ENCODE measurements around the gene LDLRAD4. TPM values are rescaled to one million over a fixed set of nuclear protein-coding genes. Genes with fewer than 3 reads are reported as not detected.

Gene LDLRAD4
- total and polyA plus RNA-seq, 2 experiments from 2014 or later: 0.73 to 1.9 TPM

DNA sequence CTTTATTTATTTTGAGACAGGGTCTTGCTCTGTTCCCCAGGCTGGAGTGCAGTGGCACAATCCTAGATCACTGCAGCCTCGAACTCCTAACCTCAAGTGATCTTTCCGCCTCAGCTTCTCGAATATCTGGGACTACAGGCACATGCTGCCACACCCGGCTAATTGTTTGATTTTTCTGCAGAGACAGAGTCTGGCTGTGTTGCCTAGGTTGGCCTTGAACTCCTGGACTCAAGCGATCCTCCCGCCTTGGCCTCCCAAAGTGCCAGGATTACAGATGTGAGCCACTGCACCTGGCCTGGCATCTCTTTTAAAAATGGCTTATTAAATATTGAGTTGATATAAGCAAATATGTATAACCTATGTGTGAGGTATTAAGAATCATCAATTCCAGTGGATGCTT lies 298.3 kb downstream of the LDLRAD4 start (continued):
- TF ChIP-seq, protein P1, sequence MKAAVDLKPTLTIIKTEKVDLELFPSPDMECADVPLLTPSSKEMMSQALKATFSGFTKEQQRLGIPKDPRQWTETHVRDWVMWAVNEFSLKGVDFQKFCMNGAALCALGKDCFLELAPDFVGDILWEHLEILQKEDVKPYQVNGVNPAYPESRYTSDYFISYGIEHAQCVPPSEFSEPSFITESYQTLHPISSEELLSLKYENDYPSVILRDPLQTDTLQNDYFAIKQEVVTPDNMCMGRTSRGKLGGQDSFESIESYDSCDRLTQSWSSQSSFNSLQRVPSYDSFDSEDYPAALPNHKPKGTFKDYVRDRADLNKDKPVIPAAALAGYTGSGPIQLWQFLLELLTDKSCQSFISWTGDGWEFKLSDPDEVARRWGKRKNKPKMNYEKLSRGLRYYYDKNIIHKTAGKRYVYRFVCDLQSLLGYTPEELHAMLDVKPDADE (IDR thresholded peaks at IDR 0.05): no peak
- TF ChIP-seq NANOG (IDR thresholded peaks at IDR 0.05; ENCODE audit: borderline replicate concordance): no peak

DNA sequence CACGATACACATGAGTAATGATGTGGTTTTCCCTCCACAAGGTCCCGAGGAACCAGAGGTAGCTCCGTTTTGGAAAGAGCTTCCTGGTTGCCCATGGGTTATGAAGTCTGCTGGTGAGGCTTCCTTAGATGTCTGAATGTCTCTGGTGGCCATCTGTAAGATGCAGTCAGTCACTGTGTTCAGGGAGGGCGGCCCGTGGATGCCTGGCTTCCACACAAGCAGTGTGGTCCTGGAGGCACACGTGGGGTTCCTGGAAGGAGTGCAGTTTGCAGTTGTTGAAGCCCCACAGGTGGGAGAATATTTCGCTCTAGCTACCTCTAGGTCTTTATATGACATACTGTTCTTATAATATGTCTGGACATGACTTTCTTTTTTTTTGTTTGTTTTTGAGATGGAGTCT lies 298.8 kb downstream of the LDLRAD4 start:
- no peak overlapping the region for H2AFZ ChIP-seq
- no peaks in the 10 kb centered on the region for H3K79me2 ChIP-seq (replicated peaks; ENCODE audit: insufficient read depth)
- H4K20me1 ChIP-seq (replicated peaks; ENCODE audit: insufficient read depth): no peaks in the 10 kb centered on the region
- H3K4me1 Mint-ChIP-seq: peaks cover 7% of the 10 kb centered on the region; the same call in 1 of the 3 replicates
- H3K4me2 ChIP-seq: no peak overlapping the region
- no peak overlapping the region for H3K4me3 ChIP-seq
- DNase-seq (ENCODE audit: low spot score) (no peak), ATAC-seq (no peak)
- no peaks in the 10 kb centered on the region for H3K4me1 ChIP-seq (ENCODE audit: insufficient read depth)
- H3K27ac Mint-ChIP-seq: no peak overlapping the region
- H3K36me3 Mint-ChIP-seq (ENCODE audit: low read depth): no peaks in the 10 kb centered on the region
- H3K27me3 Mint-ChIP-seq (ENCODE audit: insufficient read depth, low read depth, poor library complexity): no peaks in the 10 kb centered on the region
- no peaks in the 10 kb centered on the region for H3K36me3 ChIP-seq (ENCODE audit: insufficient read depth)
- H3K27ac ChIP-seq (ENCODE audit: low read depth): no peak overlapping the region
- H3F3A ChIP-seq (replicated peaks; ENCODE audit: low read depth): no peaks in the 10 kb centered on the region
- no peaks in the 10 kb centered on the region for H3K9me2 ChIP-seq (ENCODE audit: insufficient read depth)
- H3K27me3 ChIP-seq (ENCODE audit: insufficient read depth): no peaks in the 10 kb centered on the region
- H3K4me3 Mint-ChIP-seq: no peak overlapping the region
- H3K9me3 Mint-ChIP-seq: peaks cover 3% of the 10 kb centered on the region; the same call in 1 of the 3 replicates
- TF ChIP-seq, protein P2, sequence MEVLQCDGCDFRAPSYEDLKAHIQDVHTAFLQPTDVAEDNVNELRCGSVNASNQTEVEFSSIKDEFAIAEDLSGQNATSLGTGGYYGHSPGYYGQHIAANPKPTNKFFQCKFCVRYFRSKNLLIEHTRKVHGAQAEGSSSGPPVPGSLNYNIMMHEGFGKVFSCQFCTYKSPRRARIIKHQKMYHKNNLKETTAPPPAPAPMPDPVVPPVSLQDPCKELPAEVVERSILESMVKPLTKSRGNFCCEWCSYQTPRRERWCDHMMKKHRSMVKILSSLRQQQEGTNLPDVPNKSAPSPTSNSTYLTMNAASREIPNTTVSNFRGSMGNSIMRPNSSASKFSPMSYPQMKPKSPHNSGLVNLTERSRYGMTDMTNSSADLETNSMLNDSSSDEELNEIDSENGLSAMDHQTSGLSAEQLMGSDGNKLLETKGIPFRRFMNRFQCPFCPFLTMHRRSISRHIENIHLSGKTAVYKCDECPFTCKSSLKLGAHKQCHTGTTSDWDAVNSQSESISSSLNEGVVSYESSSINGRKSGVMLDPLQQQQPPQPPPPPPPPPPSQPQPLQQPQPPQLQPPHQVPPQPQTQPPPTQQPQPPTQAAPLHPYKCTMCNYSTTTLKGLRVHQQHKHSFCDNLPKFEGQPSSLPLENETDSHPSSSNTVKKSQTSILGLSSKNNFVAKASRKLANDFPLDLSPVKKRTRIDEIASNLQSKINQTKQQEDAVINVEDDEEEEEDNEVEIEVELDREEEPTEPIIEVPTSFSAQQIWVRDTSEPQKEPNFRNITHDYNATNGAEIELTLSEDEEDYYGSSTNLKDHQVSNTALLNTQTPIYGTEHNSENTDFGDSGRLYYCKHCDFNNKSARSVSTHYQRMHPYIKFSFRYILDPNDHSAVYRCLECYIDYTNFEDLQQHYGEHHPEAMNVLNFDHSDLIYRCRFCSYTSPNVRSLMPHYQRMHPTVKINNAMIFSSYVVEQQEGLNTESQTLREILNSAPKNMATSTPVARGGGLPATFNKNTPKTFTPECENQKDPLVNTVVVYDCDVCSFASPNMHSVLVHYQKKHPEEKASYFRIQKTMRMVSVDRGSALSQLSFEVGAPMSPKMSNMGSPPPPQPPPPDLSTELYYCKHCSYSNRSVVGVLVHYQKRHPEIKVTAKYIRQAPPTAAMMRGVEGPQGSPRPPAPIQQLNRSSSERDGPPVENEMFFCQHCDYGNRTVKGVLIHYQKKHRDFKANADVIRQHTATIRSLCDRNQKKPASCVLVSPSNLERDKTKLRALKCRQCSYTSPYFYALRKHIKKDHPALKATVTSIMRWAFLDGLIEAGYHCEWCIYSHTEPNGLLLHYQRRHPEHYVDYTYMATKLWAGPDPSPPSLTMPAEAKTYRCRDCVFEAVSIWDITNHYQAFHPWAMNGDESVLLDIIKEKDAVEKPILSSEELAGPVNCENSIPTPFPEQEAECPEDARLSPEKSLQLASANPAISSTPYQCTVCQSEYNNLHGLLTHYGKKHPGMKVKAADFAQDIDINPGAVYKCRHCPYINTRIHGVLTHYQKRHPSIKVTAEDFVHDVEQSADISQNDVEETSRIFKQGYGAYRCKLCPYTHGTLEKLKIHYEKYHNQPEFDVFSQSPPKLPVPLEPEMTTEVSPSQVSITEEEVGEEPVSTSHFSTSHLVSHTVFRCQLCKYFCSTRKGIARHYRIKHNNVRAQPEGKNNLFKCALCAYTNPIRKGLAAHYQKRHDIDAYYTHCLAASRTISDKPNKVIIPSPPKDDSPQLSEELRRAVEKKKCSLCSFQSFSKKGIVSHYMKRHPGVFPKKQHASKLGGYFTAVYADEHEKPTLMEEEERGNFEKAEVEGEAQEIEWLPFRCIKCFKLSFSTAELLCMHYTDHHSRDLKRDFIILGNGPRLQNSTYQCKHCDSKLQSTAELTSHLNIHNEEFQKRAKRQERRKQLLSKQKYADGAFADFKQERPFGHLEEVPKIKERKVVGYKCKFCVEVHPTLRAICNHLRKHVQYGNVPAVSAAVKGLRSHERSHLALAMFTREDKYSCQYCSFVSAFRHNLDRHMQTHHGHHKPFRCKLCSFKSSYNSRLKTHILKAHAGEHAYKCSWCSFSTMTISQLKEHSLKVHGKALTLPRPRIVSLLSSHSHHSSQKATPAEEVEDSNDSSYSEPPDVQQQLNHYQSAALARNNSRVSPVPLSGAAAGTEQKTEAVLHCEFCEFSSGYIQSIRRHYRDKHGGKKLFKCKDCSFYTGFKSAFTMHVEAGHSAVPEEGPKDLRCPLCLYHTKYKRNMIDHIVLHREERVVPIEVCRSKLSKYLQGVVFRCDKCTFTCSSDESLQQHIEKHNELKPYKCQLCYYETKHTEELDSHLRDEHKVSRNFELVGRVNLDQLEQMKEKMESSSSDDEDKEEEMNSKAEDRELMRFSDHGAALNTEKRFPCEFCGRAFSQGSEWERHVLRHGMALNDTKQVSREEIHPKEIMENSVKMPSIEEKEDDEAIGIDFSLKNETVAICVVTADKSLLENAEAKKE (CRISPR knock-in tag; IDR thresholded peaks at IDR 0.05): no peak
- no peak for TF ChIP-seq EZH2phosphoT487 (IDR thresholded peaks at IDR 0.05; ENCODE audit: unreplicated experiment)
- TF ChIP-seq NANOG (IDR thresholded peaks at IDR 0.05; ENCODE audit: borderline replicate concordance): no peak
- TF ChIP-seq, protein P3, sequence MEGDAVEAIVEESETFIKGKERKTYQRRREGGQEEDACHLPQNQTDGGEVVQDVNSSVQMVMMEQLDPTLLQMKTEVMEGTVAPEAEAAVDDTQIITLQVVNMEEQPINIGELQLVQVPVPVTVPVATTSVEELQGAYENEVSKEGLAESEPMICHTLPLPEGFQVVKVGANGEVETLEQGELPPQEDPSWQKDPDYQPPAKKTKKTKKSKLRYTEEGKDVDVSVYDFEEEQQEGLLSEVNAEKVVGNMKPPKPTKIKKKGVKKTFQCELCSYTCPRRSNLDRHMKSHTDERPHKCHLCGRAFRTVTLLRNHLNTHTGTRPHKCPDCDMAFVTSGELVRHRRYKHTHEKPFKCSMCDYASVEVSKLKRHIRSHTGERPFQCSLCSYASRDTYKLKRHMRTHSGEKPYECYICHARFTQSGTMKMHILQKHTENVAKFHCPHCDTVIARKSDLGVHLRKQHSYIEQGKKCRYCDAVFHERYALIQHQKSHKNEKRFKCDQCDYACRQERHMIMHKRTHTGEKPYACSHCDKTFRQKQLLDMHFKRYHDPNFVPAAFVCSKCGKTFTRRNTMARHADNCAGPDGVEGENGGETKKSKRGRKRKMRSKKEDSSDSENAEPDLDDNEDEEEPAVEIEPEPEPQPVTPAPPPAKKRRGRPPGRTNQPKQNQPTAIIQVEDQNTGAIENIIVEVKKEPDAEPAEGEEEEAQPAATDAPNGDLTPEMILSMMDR (conservative IDR thresholded peaks at IDR 0.05; ENCODE audit: low read depth in 2 of 2): no peak
- TF ChIP-seq, protein P4, sequence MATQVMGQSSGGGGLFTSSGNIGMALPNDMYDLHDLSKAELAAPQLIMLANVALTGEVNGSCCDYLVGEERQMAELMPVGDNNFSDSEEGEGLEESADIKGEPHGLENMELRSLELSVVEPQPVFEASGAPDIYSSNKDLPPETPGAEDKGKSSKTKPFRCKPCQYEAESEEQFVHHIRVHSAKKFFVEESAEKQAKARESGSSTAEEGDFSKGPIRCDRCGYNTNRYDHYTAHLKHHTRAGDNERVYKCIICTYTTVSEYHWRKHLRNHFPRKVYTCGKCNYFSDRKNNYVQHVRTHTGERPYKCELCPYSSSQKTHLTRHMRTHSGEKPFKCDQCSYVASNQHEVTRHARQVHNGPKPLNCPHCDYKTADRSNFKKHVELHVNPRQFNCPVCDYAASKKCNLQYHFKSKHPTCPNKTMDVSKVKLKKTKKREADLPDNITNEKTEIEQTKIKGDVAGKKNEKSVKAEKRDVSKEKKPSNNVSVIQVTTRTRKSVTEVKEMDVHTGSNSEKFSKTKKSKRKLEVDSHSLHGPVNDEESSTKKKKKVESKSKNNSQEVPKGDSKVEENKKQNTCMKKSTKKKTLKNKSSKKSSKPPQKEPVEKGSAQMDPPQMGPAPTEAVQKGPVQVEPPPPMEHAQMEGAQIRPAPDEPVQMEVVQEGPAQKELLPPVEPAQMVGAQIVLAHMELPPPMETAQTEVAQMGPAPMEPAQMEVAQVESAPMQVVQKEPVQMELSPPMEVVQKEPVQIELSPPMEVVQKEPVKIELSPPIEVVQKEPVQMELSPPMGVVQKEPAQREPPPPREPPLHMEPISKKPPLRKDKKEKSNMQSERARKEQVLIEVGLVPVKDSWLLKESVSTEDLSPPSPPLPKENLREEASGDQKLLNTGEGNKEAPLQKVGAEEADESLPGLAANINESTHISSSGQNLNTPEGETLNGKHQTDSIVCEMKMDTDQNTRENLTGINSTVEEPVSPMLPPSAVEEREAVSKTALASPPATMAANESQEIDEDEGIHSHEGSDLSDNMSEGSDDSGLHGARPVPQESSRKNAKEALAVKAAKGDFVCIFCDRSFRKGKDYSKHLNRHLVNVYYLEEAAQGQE (IDR thresholded peaks at IDR 0.05; ENCODE audit: unreplicated experiment): no peak
- TF ChIP-seq CREB1 (CRISPR knock-in tag; IDR thresholded peaks at IDR 0.05; ENCODE audit: low read depth): no peak
- TF ChIP-seq ZNF331 (CRISPR knock-in tag; IDR thresholded peaks at IDR 0.05; ENCODE audit: low read depth): no peak
- TF ChIP-seq STAT1 (IDR thresholded peaks at IDR 0.05; ENCODE audit: unreplicated experiment): no peak

All from GM23338 (cell line).